Activated CD4-positive, alpha-beta T cell treated with anti-CD3 and anti-CD28 coated beads, Interleukin-2, amount 50 U/mL, for 48 hours (primary cell): ENCODE data around the gene MEF2A.

Source experiments
- DNase-seq, 2 experiments: peaks; one replicate each; pipeline ENCODE4 v3.0.0-alpha.2; 2020

The MEF2A gene

DNA sequence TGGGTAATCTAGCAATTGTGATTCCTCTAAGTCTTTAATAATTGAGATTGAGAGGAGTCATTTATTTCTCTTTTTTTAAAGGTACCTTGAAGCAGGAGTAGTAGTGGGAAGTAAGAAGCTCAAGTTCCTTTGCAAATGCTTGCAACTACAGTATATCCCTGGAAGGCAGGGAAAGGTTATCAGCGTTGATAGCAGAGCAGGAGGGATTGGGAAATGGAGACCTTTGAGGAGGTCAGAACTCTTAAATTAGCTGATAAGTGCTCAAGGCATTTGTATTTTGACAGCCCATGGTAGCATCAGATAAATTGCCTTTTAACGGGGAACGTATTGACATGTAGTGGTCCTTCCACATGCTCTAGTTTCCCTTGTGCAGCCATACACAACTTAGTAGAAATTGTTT lies 47.7 kb downstream of the MEF2A start:
- no peak for DNase-seq

- no peak for DNase-seq
Measured at GRCh38 chr15:99613887-99614647, 48.3 kb downstream of the MEF2A start.

DNA sequence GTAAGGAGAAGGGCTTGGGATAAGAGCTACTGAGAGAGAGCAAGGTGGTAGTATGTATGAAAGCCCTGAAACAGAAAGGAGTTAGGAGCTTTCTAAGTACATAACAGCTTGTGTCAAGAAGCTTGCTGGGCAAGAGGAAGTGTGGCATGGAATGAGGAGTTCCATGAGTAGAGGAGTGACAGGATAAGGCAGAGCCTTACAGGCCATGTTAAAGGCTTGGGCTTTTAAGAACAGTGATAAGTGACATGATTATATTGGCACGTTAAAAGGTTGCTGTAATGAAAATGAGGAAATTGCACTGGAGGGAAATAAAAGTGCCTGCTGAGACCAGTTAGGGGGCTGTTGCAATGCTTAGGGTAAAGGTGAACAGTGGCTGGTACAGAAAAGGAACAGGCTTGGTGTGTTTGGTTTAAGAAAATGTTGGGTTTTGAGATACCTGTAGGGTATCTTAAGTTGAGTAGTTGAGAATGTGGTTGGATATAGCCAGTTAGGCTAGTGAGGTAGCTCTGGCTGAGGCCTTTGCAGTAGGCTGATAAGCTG lies 49.0 kb downstream of the MEF2A start:
- no peak for DNase-seq

DNA sequence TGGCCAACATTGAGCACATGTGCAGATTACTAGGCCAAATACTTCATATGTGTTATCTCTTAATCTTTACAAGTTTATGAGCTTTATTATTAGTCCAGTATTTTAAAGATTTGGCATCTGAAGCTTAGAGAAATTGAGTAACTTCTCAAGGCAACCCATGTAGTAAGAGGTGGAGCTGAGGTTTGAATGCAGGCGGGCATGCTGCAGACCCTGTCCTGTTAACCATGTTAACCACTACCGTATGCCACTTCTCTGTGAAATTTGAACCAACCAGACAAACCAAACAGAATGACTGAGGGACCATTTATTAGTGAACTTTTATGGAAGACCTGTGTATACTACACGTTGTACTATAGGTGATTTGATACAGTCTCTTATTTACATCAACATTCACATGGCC lies 49.7 kb downstream of the MEF2A start:
- no peak for DNase-seq

GRCh38 chr15:99616129-99616528 lies 50.3 kb downstream of the MEF2A start:
- no peak for DNase-seq

GRCh38 chr15:99616773-99617342 lies 51.1 kb downstream of the MEF2A start:
- DNase-seq, result no peak

GRCh38 chr15:99618941-99619411 lies 53.2 kb downstream of the MEF2A start:
- no peak for DNase-seq

DNA sequence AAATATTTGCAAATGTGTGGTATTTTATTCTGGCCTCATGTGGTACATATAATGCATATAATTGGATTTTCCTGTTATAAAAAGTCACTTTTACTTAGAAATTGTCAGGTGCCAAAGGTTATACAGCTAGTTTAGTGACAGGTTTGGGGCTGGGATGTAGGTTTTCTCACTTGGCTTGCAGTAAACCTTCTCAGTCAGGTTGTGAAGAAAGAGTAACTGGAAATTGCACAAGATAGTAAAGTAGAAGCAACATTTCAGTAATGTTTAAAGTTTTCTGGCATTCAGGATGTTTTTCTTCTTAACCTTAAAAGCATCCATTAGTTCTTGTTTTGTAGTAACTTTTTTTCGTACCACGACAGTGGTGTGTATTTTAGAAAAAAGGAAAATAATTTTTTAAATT lies 53.9 kb downstream of the MEF2A start:
- DNase-seq, result no peak

DNA sequence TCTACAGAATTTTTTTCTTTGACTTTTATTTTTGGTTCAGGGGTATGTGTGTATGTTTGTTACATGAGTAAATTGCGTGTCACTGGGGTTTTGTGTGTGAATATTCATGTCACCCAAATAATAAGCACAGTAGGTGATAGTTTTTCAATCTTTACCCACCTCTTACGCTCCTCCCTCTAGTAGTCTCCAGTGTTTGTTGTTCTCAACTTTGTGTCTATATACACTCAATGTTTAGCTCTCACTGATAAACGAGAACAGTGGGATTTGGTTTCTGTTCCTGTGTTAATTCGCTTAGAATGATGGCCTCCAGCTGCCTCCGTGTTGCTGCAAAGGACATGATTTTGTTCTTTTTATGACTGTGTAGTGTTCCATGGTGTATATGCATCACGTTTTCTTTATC lies 54.4 kb downstream of the MEF2A start:
- DNase-seq, result no peak

DNA sequence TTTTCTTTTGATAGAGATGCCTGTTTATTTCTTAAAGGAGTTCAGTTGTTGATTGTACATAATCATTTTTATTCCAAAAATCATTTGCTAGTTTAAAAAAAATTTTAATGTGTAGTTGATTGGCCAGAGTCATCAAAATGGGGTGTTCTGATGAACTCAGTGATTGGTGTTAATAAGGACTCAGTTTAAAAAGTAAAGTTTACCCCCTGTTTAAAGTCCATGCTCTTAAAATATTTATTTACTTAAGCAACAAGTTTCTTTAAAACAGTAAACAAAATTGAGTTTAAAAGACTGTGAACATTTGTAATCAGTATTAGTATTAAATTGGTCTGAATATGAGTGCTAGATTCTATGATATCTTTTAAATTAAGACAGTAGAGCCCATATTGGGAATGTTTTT lies 56.0 kb downstream of the MEF2A start:
- no peak for DNase-seq

- no peak for DNase-seq
Measured at GRCh38 chr15:99628374-99629001, 62.7 kb downstream of the MEF2A start.

- no peak for DNase-seq
Measured at GRCh38 chr15:99630607-99631131, 64.9 kb downstream of the MEF2A start.

DNA sequence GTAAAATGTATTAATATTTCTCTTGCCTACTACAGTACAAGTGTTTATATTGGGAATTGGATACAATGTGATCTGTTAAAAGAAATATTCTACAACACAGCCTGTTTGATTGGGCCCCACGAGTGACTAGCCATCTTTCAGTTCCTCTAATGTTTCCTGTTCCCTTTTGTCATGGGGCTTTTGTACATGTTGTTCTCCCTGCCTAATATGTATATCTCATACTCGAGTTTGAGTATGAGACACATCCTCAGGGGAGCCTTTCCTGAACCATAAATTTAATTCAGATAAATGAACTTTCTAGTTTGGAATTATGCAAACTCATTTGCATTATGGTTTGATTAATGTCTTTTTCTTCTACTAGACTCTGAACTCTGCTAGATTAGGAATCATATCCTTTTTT lies 65.5 kb downstream of the MEF2A start:
- no peak for DNase-seq

- DNase-seq, result no peak
Measured at GRCh38 chr15:99632521-99632920, 66.7 kb downstream of the MEF2A start.

- no peak for DNase-seq
Measured at GRCh38 chr15:99633655-99634054, 67.9 kb downstream of the MEF2A start.

GRCh38 chr15:99634576-99634975 lies 68.8 kb downstream of the MEF2A start:
- DNase-seq, result no peak

DNA sequence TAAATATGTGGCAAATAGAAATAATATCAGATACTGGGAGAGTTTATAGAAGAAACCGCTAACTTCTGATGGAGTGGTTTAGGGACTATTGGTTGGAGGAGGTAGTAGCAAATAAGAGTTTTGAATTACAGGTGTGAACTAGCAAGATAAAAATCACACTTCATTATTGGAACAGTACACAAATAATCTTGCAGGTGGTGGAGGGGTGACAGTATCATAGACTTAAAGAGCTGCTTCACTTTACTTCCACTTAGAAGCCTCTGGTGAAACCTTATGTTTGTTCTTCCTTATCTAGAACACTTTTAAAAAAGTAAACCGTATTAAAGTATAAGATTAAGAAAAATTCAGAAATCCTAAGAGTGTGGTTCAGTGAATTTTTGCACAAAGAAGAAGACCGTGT lies 69.4 kb downstream of the MEF2A start:
- DNase-seq, result no peak

- DNase-seq, result no peak
Measured at GRCh38 chr15:99635794-99636193, 70.0 kb downstream of the MEF2A start.

GRCh38 chr15:99644913-99645542 lies 79.2 kb downstream of the MEF2A start:
- no peak for DNase-seq

- no peak for DNase-seq
Measured at GRCh38 chr15:99645543-99645935, 79.8 kb downstream of the MEF2A start.

GRCh38 chr15:99645951-99646350 lies 80.2 kb downstream of the MEF2A start:
- no peak for DNase-seq

DNA sequence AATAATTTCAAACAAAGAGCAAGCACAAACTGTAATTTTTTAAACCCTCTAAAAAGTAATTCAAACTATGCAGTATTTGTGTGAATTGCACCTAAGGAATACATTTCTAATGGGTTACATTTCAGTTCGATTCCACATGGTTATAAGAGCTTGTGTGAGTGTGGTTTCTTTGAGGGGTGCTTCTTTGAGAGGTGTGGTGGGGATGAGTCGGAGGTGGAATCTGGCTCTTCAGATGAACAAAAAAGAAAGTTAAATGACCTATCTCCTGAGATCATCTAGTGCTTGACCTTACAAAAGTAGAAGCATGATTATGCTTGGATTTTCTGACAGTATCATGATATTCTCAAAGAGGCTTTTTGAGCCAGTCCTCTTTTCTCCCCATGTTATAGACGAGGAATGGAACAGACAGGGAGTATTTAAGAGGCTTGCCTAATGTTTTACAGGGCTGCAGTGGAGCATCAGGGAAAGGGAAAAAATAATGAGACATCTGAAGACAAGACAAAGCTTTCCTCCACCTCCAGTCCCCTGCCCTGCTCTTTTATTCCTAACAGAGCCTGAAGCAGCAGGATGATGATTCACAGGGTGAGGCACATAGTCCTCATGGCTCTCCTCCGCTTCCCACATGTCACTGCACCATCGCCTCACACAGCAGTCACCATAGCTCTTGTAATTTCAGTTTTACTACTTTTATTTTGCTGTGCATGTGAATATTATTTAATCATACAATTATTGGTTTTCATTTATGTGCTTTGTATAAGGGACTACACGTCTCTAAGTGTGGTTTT lies 85.4 kb downstream of the MEF2A start:
- DNase-seq, result no peak
